Measurements from ENCODE around the gene KRTAP12-2. TPM values are rescaled to one million over a fixed set of nuclear protein-coding genes. Genes with fewer than 3 reads are reported as not detected.
"Not testable (repeated sequence)": the region's sequence is repeated elsewhere in the genome, so short reads cannot be mapped to it uniquely, and the experiment has no call there.

The KRTAP12-2 gene
- total and polyA plus RNA-seq, 5 donors, result not detected

- Histone ChIP-seq H3K9me3 (ENCODE audit: control insufficient read depth, low read length) (no peaks in the 10 kb centered on the region), H3K4me1 (ENCODE audit: control insufficient read depth, insufficient read depth, low read length) (no peaks in the 10 kb centered on the region), H3K27me3 (ENCODE audit: control insufficient read depth, insufficient read depth) (no peaks in the 10 kb centered on the region), H3K4me3 (ENCODE audit: low read length) (no peak overlapping the region), H3K27ac (ENCODE audit: low read length) (no peak overlapping the region)
- WGBS, result 58% methylated on average over 2 of the region's 2 CpGs
- DNase-seq, result no peak
- intact Hi-C loops (cut with DNase I), result no loop called here
- no peak for ATAC-seq
These were observed 25.0 kb upstream of the KRTAP12-2 start for GRCh38 chr21:44691686-44692085.

GRCh38 chr21:44689740-44690139, 23.0 kb upstream of the KRTAP12-2 start:
- H3K4me1 ChIP-seq (ENCODE audit: control insufficient read depth, insufficient read depth, low read length); H3K4me3 ChIP-seq (ENCODE audit: low read length); H3K27me3 ChIP-seq (ENCODE audit: control insufficient read depth, insufficient read depth); intact Hi-C loops (cut with DNase I); DNase-seq; ATAC-seq; H3K9me3 ChIP-seq (ENCODE audit: control insufficient read depth, low read length); H3K27ac ChIP-seq (ENCODE audit: low read length): not testable (repeated sequence)
- WGBS, result 82% methylated on average over 3 of the region's 3 CpGs

DNA sequence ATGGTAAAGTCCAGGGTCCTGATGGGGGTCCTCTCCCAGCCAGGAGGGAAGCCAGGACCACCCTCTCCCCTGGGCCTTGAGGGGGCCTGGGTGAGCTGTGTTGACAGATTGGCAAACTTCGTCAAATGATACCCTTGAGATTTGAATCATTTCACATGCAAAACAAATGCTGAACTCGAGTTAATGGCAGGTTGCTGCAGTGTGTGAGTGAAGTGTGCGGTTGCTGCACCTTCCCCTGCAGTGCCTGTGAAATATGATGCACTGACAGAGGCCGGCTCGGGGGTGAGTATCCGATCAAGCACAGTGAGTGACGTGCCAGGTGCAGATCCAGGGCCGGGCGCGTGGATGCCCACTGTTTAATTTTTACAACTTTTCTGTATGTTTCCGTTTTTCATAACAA, 20.9 kb upstream of the KRTAP12-2 start:
- Histone ChIP-seq H3K9me3 (ENCODE audit: control insufficient read depth, low read length) (no peaks in the 10 kb centered on the region), H3K4me1 (ENCODE audit: control insufficient read depth, insufficient read depth, low read length) (no peaks in the 10 kb centered on the region), H3K27me3 (ENCODE audit: control insufficient read depth, insufficient read depth) (no peaks in the 10 kb centered on the region), H3K27ac (ENCODE audit: low read length) (no peak overlapping the region), H3K4me3 (ENCODE audit: low read length) (no peak overlapping the region)
- 64% methylated on average over 11 of the region's 11 CpGs for WGBS
- DNase-seq (no peak), ATAC-seq (no peak)
- intact Hi-C loops (cut with DNase I), result no loop called here

- no peak for ATAC-seq
These were observed 20.3 kb upstream of the KRTAP12-2 start for GRCh38 chr21:44686843-44687561.

GRCh38 chr21:44686000-44686781, 19.5 kb upstream of the KRTAP12-2 start:
- intact Hi-C loops (cut with DNase I), result no loop called here
- no peaks in the 10 kb centered on the region for H3K27me3 ChIP-seq (ENCODE audit: control insufficient read depth, insufficient read depth)
- WGBS, result 32% methylated on average over 14 of the region's 14 CpGs
- H3K4me3 ChIP-seq (ENCODE audit: low read length), result no peak overlapping the region
- no peak overlapping the region for H3K27ac ChIP-seq (ENCODE audit: low read length)
- ATAC-seq (no peak), DNase-seq (no peak)
- no peaks in the 10 kb centered on the region for H3K9me3 ChIP-seq (ENCODE audit: control insufficient read depth, low read length)
- no peaks in the 10 kb centered on the region for H3K4me1 ChIP-seq (ENCODE audit: control insufficient read depth, insufficient read depth, low read length)

More at GRCh38 chr21:44686843-44687561, 20.3 kb upstream of the KRTAP12-2 start:
- no peak for DNase-seq
- no peak overlapping the region for H3K27ac ChIP-seq (ENCODE audit: low read length)
- H3K27me3 ChIP-seq (ENCODE audit: control insufficient read depth, insufficient read depth), result no peaks in the 10 kb centered on the region
- intact Hi-C loops (cut with DNase I), result no loop called here
- H3K9me3 ChIP-seq (ENCODE audit: control insufficient read depth, low read length), result no peaks in the 10 kb centered on the region
- H3K4me1 ChIP-seq (ENCODE audit: control insufficient read depth, insufficient read depth, low read length), result no peaks in the 10 kb centered on the region
- no peak overlapping the region for H3K4me3 ChIP-seq (ENCODE audit: low read length)
- WGBS, result 65% methylated on average over 25 of the region's 25 CpGs

GRCh38 chr21:44685050-44685449, 18.3 kb upstream of the KRTAP12-2 start:
- H3K9me3 ChIP-seq (ENCODE audit: control insufficient read depth, low read length); H3K27me3 ChIP-seq (ENCODE audit: control insufficient read depth, insufficient read depth); DNase-seq; H3K4me1 ChIP-seq (ENCODE audit: control insufficient read depth, insufficient read depth, low read length); ATAC-seq; H3K27ac ChIP-seq (ENCODE audit: low read length); H3K4me3 ChIP-seq (ENCODE audit: low read length); intact Hi-C loops (cut with DNase I): not testable (repeated sequence)
- 66% methylated on average over 6 of the region's 6 CpGs for WGBS

DNA sequence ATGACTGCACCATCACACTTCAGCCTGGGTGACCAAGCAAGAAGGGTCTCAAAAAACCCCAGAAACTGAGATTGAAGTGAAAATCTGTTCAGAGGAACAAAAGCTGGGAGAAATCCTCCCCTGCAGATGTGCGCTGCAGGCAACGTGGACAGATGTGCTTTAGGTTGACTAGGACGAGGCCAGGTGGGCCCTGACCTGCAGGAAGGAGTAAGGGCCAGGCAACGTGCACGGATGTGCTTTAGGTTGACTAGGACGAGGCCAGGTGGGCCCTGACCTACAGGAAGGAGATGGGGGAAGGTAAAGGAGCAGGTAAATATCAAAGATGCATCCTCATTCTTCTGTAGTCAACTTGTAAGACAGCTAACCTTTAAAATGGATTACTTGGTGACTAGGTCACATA, 17.8 kb upstream of the KRTAP12-2 start:
- intact Hi-C loops (cut with DNase I), result no loop called here
- DNase-seq (no peak), ATAC-seq (no peak)
- Histone ChIP-seq H3K27ac (ENCODE audit: low read length) (no peak overlapping the region), H3K4me1 (ENCODE audit: control insufficient read depth, insufficient read depth, low read length) (no peaks in the 10 kb centered on the region), H3K4me3 (ENCODE audit: low read length) (no peak overlapping the region), H3K27me3 (ENCODE audit: control insufficient read depth, insufficient read depth) (no peaks in the 10 kb centered on the region), H3K9me3 (ENCODE audit: control insufficient read depth, low read length) (no peaks in the 10 kb centered on the region)
- WGBS, result 62% methylated on average over 6 of the region's 6 CpGs

GRCh38 chr21:44684077-44684476, 17.4 kb upstream of the KRTAP12-2 start:
- Histone ChIP-seq H3K27me3 (ENCODE audit: control insufficient read depth, insufficient read depth) (no peaks in the 10 kb centered on the region), H3K9me3 (ENCODE audit: control insufficient read depth, low read length) (no peaks in the 10 kb centered on the region), H3K4me3 (ENCODE audit: low read length) (no peak overlapping the region), H3K27ac (ENCODE audit: low read length) (no peak overlapping the region), H3K4me1 (ENCODE audit: control insufficient read depth, insufficient read depth, low read length) (no peaks in the 10 kb centered on the region)
- DNase-seq, result no peak
- intact Hi-C loops (cut with DNase I), result no loop called here
- ATAC-seq, result no peak
- WGBS, result 70% methylated on average over 7 of the region's 7 CpGs

DNA sequence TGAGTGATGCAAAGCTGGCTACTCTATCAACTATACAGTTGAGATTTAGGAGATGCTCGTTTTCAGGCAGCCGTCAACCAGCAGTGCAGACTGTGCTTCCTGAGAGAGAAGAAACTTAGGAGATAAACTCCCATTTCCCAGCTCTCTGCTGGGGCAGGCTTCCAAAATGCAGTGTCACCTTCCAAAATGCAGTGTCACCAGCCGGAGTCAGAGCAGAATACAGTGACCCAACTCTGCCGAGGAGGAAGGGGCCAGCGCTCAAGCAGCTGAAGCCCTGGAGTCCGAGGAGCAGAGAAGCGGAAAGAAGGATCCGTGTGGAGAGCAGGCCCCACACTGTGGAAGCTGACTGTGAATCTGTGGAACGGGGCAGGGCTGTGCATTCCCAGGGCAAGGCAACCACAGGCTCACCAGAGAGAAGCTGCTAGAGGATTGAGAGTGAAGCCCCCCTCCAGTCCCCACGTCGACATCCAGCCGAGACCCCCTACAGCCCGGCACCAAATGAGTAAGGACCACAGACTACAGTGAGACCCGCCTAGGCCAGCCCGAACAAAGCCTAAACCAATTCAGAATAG, 15.9 kb upstream of the KRTAP12-2 start:
- Histone ChIP-seq H3K4me1 (ENCODE audit: control insufficient read depth, insufficient read depth, low read length) (no peaks in the 10 kb centered on the region), H3K4me3 (ENCODE audit: low read length) (no peak overlapping the region), H3K9me3 (ENCODE audit: control insufficient read depth, low read length) (no peaks in the 10 kb centered on the region), H3K27ac (ENCODE audit: low read length) (no peak overlapping the region), H3K27me3 (ENCODE audit: control insufficient read depth, insufficient read depth) (no peaks in the 10 kb centered on the region)
- WGBS, result 73% methylated on average over 15 of the region's 15 CpGs
- DNase-seq, result no peak
- no peak for ATAC-seq
- intact Hi-C loops (cut with DNase I), result no loop called here

DNA sequence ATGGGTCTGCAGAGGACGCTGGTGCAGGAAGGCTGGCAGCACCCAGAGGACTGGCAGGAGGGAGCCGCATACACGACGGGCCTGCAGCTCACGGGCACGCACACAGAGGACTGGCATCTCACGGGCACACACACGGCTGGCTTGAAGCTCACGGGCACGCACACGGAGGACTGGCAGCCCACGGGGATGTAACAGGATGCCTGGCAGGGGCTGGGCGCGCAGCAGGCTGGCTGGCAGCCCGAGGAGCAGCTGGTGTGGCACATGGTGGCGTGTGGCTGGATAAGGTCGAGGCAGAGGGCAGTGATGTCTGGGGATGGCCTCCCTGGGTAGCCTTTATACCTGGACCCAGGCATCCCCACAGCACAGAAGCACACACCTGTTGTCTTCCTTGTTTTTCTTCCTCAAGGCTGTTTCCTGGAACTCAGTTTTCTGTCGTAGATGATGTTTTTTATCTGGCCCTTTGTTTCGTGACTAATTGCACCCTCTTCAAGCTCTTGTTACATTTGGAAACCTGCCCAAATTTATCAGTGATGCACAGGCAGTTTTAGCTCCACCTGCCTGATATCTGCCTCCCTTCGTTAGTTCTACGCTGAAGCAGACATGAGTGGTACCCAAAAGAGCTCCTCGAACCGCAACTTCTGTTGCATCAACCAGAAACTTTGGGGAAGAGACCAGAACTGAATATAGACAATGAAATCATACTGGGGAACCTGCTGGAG, 15.3 kb upstream of the KRTAP12-2 start, which contains the start of gene KRTAP12-1:
KRTAP12-1 (minus strand) TSS at position 303 of the 719 bp plus-strand sequence; CDS start at position 263, 40 bp downstream.
- H3K9me3 ChIP-seq (ENCODE audit: control insufficient read depth, low read length), result no peaks in the 10 kb centered on the region
- peak; percentile 44 to 61 for ATAC-seq
- no peak within 1 kb of the TSS for H3K4me3 ChIP-seq (ENCODE audit: low read length)
- no peak within 1 kb of the TSS for H3K27ac ChIP-seq (ENCODE audit: low read length)
- no peak for DNase-seq
- intact Hi-C loops (cut with DNase I), result no loop called here
- no peaks in the 10 kb centered on the region for H3K27me3 ChIP-seq (ENCODE audit: control insufficient read depth, insufficient read depth)
- no peaks in the 10 kb centered on the region for H3K4me1 ChIP-seq (ENCODE audit: control insufficient read depth, insufficient read depth, low read length)
- WGBS, result 65% methylated on average over 23 of the region's 23 CpGs

Measured in right cardiac atrium (tissue), 5 donors.